PFSK-1 (cell line): ENCODE data around the gene DHFR.

Experiments used
- POLR2AphosphoS5 ChIP-seq: IDR thresholded peaks from 2 replicates; pipeline ENCODE4 v1.6.1; 2012; ENCODE audit warnings: low read depth, mild to moderate bottlenecking, control low read depth, low read length, moderate library complexity
- REST ChIP-seq, 2 experiments: IDR thresholded peaks; 2 replicates each; pipeline versions ENCODE4 v1.6.1 to v1.8.0; 2011 to 2012; ENCODE audit warnings: low read depth in 2 of 2, low read length in 2 of 2, control low read depth in 1 of 2, inconsistent platforms in 1 of 2, mild to moderate bottlenecking in 1 of 2, moderate library complexity in 1 of 2; ENCODE audit not compliant: insufficient read depth in 1 of 2

- TF ChIP-seq REST (IDR thresholded peaks at IDR 0.05; ENCODE audit: insufficient read depth in 1 of 2, low read depth in 2 of 2, low read length in 2 of 2) (no peak), POLR2AphosphoS5 (no peak)
Measured at GRCh38 chr5:80597500-80597899, 57.3 kb downstream of the DHFR start.
